PFSK-1 (cell line): ENCODE results near the gene FAM151B.

Experiments used
- POLR2AphosphoS5 ChIP-seq: IDR thresholded peaks from 2 replicates; pipeline ENCODE4 v1.6.1; 2012; ENCODE audit warnings: low read depth, mild to moderate bottlenecking, control low read depth, low read length, moderate library complexity
- SIN3A ChIP-seq: IDR thresholded peaks from 2 replicates; pipeline ENCODE4 v1.6.1; 2012; ENCODE audit warnings: mild to moderate bottlenecking, low read length, moderate library complexity, borderline replicate concordance; ENCODE audit not compliant: insufficient read depth
- TAF1 ChIP-seq: IDR thresholded peaks from 2 replicates; pipeline ENCODE4 v1.6.1; 2012; ENCODE audit warnings: low read length, control low read depth, borderline replicate concordance; ENCODE audit not compliant: insufficient read depth
- TF ChIP-seq, protein P1 (sequence below), 2 experiments: IDR thresholded peaks; 2 replicates each; pipeline versions ENCODE4 v1.6.1 to v1.8.0; 2011 to 2012; ENCODE audit warnings: low read depth in 2 of 2, low read length in 2 of 2, control low read depth in 1 of 2, inconsistent platforms in 1 of 2, mild to moderate bottlenecking in 1 of 2, moderate library complexity in 1 of 2; ENCODE audit not compliant: insufficient read depth in 1 of 2

DNA sequence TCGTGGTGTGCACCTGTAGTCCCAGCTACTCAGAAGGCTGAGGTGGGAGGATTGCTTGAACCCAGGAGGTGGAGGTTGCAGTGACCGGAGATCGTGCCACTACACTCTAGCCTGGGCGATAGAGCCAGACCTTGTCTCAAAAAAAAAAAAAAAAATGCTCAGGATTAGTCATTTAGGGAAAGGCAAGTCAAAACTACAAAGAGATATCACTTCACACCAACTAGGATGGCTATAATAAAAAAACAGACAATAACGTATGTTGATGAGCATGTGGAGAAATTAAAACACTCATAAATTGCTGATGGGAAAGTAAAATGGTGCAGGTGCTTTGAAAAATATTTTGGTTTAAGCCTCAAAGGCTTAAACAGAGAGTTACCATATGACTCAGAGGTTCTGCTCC is 88.5 kb downstream of the FAM151B start:
- TF ChIP-seq TAF1 (no peak), POLR2AphosphoS5 (no peak), SIN3A (no peak)
- TF ChIP-seq, protein P1, sequence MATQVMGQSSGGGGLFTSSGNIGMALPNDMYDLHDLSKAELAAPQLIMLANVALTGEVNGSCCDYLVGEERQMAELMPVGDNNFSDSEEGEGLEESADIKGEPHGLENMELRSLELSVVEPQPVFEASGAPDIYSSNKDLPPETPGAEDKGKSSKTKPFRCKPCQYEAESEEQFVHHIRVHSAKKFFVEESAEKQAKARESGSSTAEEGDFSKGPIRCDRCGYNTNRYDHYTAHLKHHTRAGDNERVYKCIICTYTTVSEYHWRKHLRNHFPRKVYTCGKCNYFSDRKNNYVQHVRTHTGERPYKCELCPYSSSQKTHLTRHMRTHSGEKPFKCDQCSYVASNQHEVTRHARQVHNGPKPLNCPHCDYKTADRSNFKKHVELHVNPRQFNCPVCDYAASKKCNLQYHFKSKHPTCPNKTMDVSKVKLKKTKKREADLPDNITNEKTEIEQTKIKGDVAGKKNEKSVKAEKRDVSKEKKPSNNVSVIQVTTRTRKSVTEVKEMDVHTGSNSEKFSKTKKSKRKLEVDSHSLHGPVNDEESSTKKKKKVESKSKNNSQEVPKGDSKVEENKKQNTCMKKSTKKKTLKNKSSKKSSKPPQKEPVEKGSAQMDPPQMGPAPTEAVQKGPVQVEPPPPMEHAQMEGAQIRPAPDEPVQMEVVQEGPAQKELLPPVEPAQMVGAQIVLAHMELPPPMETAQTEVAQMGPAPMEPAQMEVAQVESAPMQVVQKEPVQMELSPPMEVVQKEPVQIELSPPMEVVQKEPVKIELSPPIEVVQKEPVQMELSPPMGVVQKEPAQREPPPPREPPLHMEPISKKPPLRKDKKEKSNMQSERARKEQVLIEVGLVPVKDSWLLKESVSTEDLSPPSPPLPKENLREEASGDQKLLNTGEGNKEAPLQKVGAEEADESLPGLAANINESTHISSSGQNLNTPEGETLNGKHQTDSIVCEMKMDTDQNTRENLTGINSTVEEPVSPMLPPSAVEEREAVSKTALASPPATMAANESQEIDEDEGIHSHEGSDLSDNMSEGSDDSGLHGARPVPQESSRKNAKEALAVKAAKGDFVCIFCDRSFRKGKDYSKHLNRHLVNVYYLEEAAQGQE (IDR thresholded peaks at IDR 0.05; ENCODE audit: insufficient read depth in 1 of 2, low read depth in 2 of 2, low read length in 2 of 2): no peak
